ENCODE results near the gene SCGB1D4.
"Not testable (repeated sequence)": the region's sequence is repeated elsewhere in the genome, so short reads cannot be mapped to it uniquely, and the experiment has no call there.

DNA sequence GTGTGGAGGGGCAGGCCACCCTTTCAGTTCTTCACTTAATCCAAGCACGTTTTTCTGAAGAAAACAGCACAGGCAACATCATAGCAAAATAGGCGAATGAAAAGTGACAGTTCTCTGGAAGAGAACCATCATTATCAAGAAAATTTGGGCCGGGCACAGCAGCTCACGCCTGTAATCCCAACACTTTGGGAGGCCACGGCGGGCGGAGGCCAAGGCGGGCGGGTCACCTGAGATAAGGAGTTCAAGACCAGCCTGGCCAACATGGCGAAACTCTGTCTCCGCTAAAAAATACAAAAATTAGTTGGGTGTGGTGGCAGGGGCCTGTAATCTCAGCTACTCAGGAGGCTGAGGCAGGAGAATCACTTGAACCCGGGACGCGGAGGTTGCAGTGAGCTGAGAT, 28.7 kb upstream of the SCGB1D4 start:
- TF ChIP-seq POLR2A (IDR thresholded peaks at IDR 0.05; ENCODE audit: low read length); GATA1 (IDR thresholded peaks at IDR 0.05; ENCODE audit: low read depth, low read length): not testable (repeated sequence)
